Endothelial cell of umbilical vein (primary cell): ENCODE results near the gene DAPK2. TPM values are rescaled to one million over a fixed set of nuclear protein-coding genes. Genes with fewer than 3 reads are reported as not detected.

Experiments used
- BruUV-seq: library from RNA; stranded (reverse); fragments of 400-500 nt; replicated peaks from 2 replicates; lab custom pipeline; 2021; lab: Mats Ljungman, UMichigan
- CTCF ChIA-PET: fragments of 300-600, 350-600 bp; sonication (Branson Sonifier 250); formaldehyde crosslinking; loops from one replicate; lab custom pipeline; 2021; ENCODE audit warnings: antibody characterized with exemption, inconsistent platforms; lab: Charles Lee
- POLR2A ChIA-PET: fragments of 300-600, 350-600 bp; sonication (Branson Sonifier 250); formaldehyde crosslinking; loops from one replicate; lab custom pipeline; 2021; ENCODE audit warnings: antibody characterized with exemption, inconsistent platforms; lab: Charles Lee
- DNase-seq: peaks from one replicate; pipeline ENCODE4 v3.0.0-alpha.2; 2011; ENCODE audit warnings: low read depth, low spot score
- FAIRE-seq: peaks from 2 replicates; lab custom pipeline; 2011; peaks lifted over from hg19 to GRCh38; lab: Jason Lieb, UNC
- H2AFZ ChIP-seq: 2 replicates; pipeline ENCODE4 v1.6.0; 2012; ENCODE audit warnings: low read depth, low read length, control low read depth, inconsistent platforms
- H3K27ac ChIP-seq: 2 replicates; pipeline ENCODE4 v1.5.1; 2011; ENCODE audit warnings: low read depth, mild to moderate bottlenecking, control low read depth, low read length, moderate library complexity; ENCODE audit not compliant: insufficient read depth
- H3K27me3 ChIP-seq, 2 experiments: 2 replicates each; pipeline versions ENCODE4 v1.6.0 to v1.6.1; 2011; ENCODE audit warnings: low read length in 2 of 2, mixed read lengths in 1 of 2; ENCODE audit not compliant: control insufficient read depth in 2 of 2, insufficient read depth in 2 of 2
- H3K36me3 ChIP-seq, 2 experiments: 2 replicates in 1 of 2; 3 replicates in 1 of 2; pipeline ENCODE4 v1.5.1; 2011; ENCODE audit warnings: low read length in 2 of 2, mild to moderate bottlenecking in 1 of 2, moderate library complexity in 1 of 2; ENCODE audit not compliant: control insufficient read depth in 2 of 2, insufficient read depth in 2 of 2; ENCODE audit errors: extremely low read depth in 1 of 2
- H3K4me1 ChIP-seq: 3 replicates; pipeline ENCODE4 v1.5.1; 2011; ENCODE audit warnings: mild to moderate bottlenecking, low read length; ENCODE audit not compliant: control insufficient read depth, insufficient read depth; ENCODE audit errors: extremely low read depth
- H3K4me2 ChIP-seq: 2 replicates; pipeline ENCODE4 v1.6.1; 2011; ENCODE audit warnings: low read length, control low read depth, mixed read lengths; ENCODE audit not compliant: insufficient read depth
- H3K4me3 ChIP-seq, 3 experiments: fragments of 200-600 bp in 1 of 3; sonication (generic), shearing (Covaris generic) in 1 of 3; replicated peaks in 1 of 3; 2 replicates each; pipeline ENCODE4 v1.5.1; 2011 to 2016; ENCODE audit warnings: control low read depth in 3 of 3, low read length in 3 of 3, mild to moderate bottlenecking in 2 of 3, inconsistent platforms in 1 of 3, low read depth in 1 of 3, moderate library complexity in 1 of 3; ENCODE audit not compliant: insufficient read depth in 1 of 3
- H3K79me2 ChIP-seq: 2 replicates; pipeline ENCODE4 v1.6.0; 2012; ENCODE audit warnings: low read length, inconsistent platforms; ENCODE audit not compliant: control insufficient read depth, insufficient read depth
- H3K9ac ChIP-seq: replicated peaks from 2 replicates; pipeline ENCODE3; 2011; ENCODE audit warnings: low read length, control low read depth; ENCODE audit not compliant: insufficient read depth; ENCODE audit errors: extremely low read depth
- H3K9me1 ChIP-seq: replicated peaks from 3 replicates; pipeline ENCODE4 v1.6.0; 2011; ENCODE audit warnings: mild to moderate bottlenecking, low read length; ENCODE audit not compliant: control insufficient read depth, insufficient read depth; ENCODE audit errors: extremely low read depth
- H3K9me3 ChIP-seq: replicated peaks from 2 replicates; pipeline ENCODE4 v1.5.1; 2012; ENCODE audit warnings: low read length, inconsistent platforms; ENCODE audit not compliant: control insufficient read depth, insufficient read depth
- H4K20me1 ChIP-seq: replicated peaks from 2 replicates; pipeline ENCODE3; 2011; ENCODE audit warnings: mild to moderate bottlenecking, low read length; ENCODE audit not compliant: control insufficient read depth, insufficient read depth; ENCODE audit errors: extremely low read depth
- CTCF ChIP-seq, 2 donors: IDR thresholded peaks; 1 replicate in 1 of 2; 2 replicates in 1 of 2; pipeline ENCODE4 v1.5.1; 2011; ENCODE audit warnings: low read length in 2 of 2, mild to moderate bottlenecking in 2 of 2, moderate library complexity in 2 of 2, control low read depth in 1 of 2, inconsistent platforms in 1 of 2, low read depth in 1 of 2; ENCODE audit not compliant: insufficient read depth in 1 of 2; ENCODE audit errors: extremely low read depth in 1 of 2
- EZH2 ChIP-seq: IDR thresholded peaks from 2 replicates; pipeline ENCODE4 v1.6.1; 2012; ENCODE audit warnings: borderline replicate concordance, low read depth, mild to moderate bottlenecking, moderate library complexity, low read length, inconsistent platforms; ENCODE audit not compliant: severe bottlenecking
- FOS ChIP-seq: IDR thresholded peaks from 2 replicates; pipeline ENCODE4 v1.6.1; 2011; ENCODE audit warnings: mild to moderate bottlenecking, low read length, moderate library complexity, borderline replicate concordance; ENCODE audit not compliant: insufficient read depth
- GATA2 ChIP-seq: IDR thresholded peaks from 2 replicates; pipeline ENCODE4 v1.7.0; 2011; ENCODE audit warnings: low read depth, mild to moderate bottlenecking, moderate library complexity, mixed read lengths, low read length; ENCODE audit not compliant: insufficient read length, insufficient read depth
- JUN ChIP-seq: IDR thresholded peaks from 2 replicates; pipeline ENCODE4 v1.6.1; 2011; ENCODE audit warnings: borderline replicate concordance, low read depth; ENCODE audit not compliant: insufficient read length, insufficient read depth
- MYC ChIP-seq: IDR thresholded peaks from one replicate; pipeline ENCODE4 v1.6.1; 2011; ENCODE audit warnings: mild to moderate bottlenecking, low read depth, low read length
- POLR2A ChIP-seq: IDR thresholded peaks from 2 replicates; pipeline ENCODE4 v1.6.1; 2012; ENCODE audit warnings: low read depth, mild to moderate bottlenecking, control low read depth, low read length
- POLR2AphosphoS5 ChIP-seq: IDR thresholded peaks from 2 replicates; pipeline ENCODE4 v1.6.1; 2012; ENCODE audit warnings: low read depth, mild to moderate bottlenecking, control low read depth, low read length, moderate library complexity; ENCODE audit not compliant: insufficient read depth
- dilution Hi-C: fragments of 300-500 bp; cut with MboI; formaldehyde crosslinking; loops from one replicate; pipeline ENCODE4 v1.15.0; 2019; ENCODE audit warnings: low sequenced_read_pairs; ENCODE audit not compliant: extremely low pct_ligation_motif_present
- intact Hi-C: fragments of 100-400 bp; cut with micrococcal nuclease; formaldehyde crosslinking; loops from one replicate; pipeline ENCODE4 v1.10.0; 2022
- polyA plus RNA-seq, 4 experiments: library from polyadenylated mRNA; depleted of rRNA in 3 of 4; stranded (reverse) in 3 of 4; unstranded in 1 of 4; fragments of >200 nt; gene quantifications; 2 replicates each; pipeline versions ENCODE4 v1.2.1 to v1.2.3, GENCODE V29; 2011 to 2012; ENCODE audit warnings: missing spikeins in 1 of 4
- total RNA-seq: library from RNA; stranded (reverse); gene quantifications from 2 replicates; pipeline ENCODE4 v1.2.3, GENCODE V29; 2021
- TF ChIP-seq, protein P1 (sequence below): IDR thresholded peaks from 2 replicates; pipeline ENCODE4 v1.6.1; 2011; ENCODE audit not compliant: insufficient read depth, insufficient read length

Gene DAPK2
- total and polyA plus RNA-seq, 2 donors (not counting 3 experiments of a cell fraction or from before 2014, with no cell fraction given), result 2.8 to 6.7 TPM

GRCh38 chr15:64009798-64010261, 36.5 kb downstream of the DAPK2 start:
- Histone ChIP-seq H3K36me3 (no peaks in the 10 kb centered on the region), H3K4me3 (no peak overlapping the region), H3K9me1 (no peaks in the 10 kb centered on the region), H3K27me3 (peaks cover 2 to 15% of the 10 kb centered on the region in 2 experiments), H3K27ac (no peak overlapping the region), H3K4me2 (no peak overlapping the region), H3K79me2 (no peaks in the 10 kb centered on the region), H3K4me1 (no peaks in the 10 kb centered on the region), H4K20me1 (no peaks in the 10 kb centered on the region), H3K9me3 (no peaks in the 10 kb centered on the region), H2AFZ (no peak overlapping the region), H3K9ac (no peak overlapping the region)
- dilution Hi-C loops (no loop called here), intact Hi-C loops (no loop called here)
- ChIA-PET POLR2A (no interaction called here), CTCF (interaction anchor here (0.9 kb wide), 1 partner anchor 37 kb away, joined by 5 read pairs; the partner anchor contains the start of gene DAPK2)
- no TSS peak for BruUV-seq
- no peak for TF ChIP-seq MYC
- TF ChIP-seq, protein P1, sequence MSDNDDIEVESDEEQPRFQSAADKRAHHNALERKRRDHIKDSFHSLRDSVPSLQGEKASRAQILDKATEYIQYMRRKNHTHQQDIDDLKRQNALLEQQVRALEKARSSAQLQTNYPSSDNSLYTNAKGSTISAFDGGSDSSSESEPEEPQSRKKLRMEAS, result no peak
- TF ChIP-seq POLR2A, result no peak
- TF ChIP-seq EZH2, result no peak
- no peak for TF ChIP-seq CTCF (IDR thresholded peaks at IDR 0.05; ENCODE audit: extremely low read depth in 1 of 2, insufficient read depth in 1 of 2, low read depth in 1 of 2, low read length in 2 of 2)
- no peak for TF ChIP-seq GATA2
- TF ChIP-seq JUN, result no peak
- TF ChIP-seq POLR2AphosphoS5, result no peak
- no peak for TF ChIP-seq FOS
- FAIRE-seq, result no peak
- no peak for DNase-seq
